ENCODE data around the gene IZUMO1R. TPM values are rescaled to one million over a fixed set of nuclear protein-coding genes. Genes with fewer than 3 reads are reported as not detected.

The IZUMO1R gene
- total RNA-seq, result not detected

DNA sequence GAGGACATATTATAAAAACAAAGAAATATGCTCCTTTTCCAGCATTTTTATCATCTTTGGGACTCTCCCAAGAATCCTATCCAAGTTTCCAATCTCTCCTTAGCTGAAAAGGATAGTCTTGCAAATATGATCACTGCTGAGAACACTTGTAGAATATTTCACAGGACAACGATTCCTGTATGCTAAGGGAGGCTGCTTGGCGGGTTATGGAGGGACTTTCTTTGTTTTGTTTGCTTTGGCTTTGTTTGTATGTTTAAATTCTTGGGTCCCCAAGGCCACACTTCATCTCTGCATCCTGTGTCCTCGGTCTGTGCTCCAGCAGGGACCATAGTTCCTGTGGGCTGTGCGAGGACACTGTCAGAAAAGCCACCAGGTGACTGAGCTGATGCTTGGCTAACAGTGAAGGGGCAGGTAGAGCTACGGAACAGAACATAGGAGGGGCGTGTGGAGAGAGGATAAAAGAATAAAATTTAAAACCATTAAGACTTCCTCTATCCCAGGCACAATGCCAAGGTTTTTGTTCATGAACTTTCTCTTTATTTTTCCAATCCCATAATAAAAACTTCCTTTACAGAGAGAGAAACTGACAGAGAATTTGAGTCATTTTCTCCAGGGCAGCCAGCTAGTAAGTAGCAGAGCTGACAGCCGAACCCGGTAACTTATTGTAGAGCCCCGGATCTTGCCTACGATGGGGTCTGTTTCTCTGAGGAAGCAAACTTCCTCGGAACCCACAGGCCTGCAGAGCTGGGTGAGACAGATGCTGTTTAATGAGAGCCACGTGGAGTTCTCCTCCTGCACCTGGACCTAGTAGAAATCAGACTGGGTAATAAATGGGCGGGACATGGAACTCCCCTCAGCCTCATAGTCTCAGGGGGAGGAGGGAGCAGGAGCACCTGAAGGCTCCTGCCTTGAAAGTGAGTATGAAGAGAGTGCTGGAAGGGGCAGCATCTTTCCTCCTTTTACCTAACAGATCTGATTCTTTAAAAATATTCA, at the start of gene IZUMO1R:
Gene IZUMO1R (plus strand): TSS at position 615 of the 993 bp plus-strand sequence. CDS start 1,057 bp downstream, outside the sequence.

Other genes starting within 250 kb of the IZUMO1R start
- 58.1 TPM for gene PANX1, start 175.7 kb upstream of the IZUMO1R start, total RNA-seq
- 1.3 TPM for gene GPR83, start 96.8 kb downstream of the IZUMO1R start, total RNA-seq
- 51.9 TPM for gene MRE11, start 189.3 kb downstream of the IZUMO1R start, total RNA-seq
- 19.6 TPM for gene ANKRD49, start 189.4 kb downstream of the IZUMO1R start, total RNA-seq
- gene C11orf97, start 207.9 kb downstream of the IZUMO1R start, total RNA-seq, result not detected
- 10.7 TPM for gene FUT4, start 239.3 kb downstream of the IZUMO1R start, total RNA-seq